ENCODE data around the gene SH3BP5. TPM values are rescaled to one million over a fixed set of nuclear protein-coding genes. Genes with fewer than 3 reads are reported as not detected.

SH3BP5 gene
- total RNA-seq, 2 donors from 2014 or later = 14.4 to 18.4 TPM

- H3K27ac ChIP-seq = peak overlapping the region in 1 of 2 donors; percentile 15
- H3K27me3 ChIP-seq = no peaks in the 10 kb centered on the region
- TF ChIP-seq CTCF (IDR thresholded peaks at IDR 0.05) = no peak
- peaks cover 80% of the 10 kb centered on the region for H3K36me3 ChIP-seq
- no peak for DNase-seq (ENCODE audit: low spot score)
- no peaks in the 10 kb centered on the region for H3K9me3 ChIP-seq
- peaks cover 0 to 21% of the 10 kb centered on the region in 2 donors for H3K4me1 ChIP-seq
- H3K4me3 ChIP-seq = no peak overlapping the region
Observed at GRCh38 chr3:15218689-15219088, 113.7 kb downstream of the SH3BP5 start.

GRCh38 chr3:15217841-15218267 is 114.5 kb downstream of the SH3BP5 start:
- H3K9me3 ChIP-seq = no peaks in the 10 kb centered on the region
- no peak for DNase-seq (ENCODE audit: low spot score)
- H3K27ac ChIP-seq = peak overlapping the region; percentile 15 to 19
- no peaks in the 10 kb centered on the region for H3K27me3 ChIP-seq
- H3K4me1 ChIP-seq = peaks cover 0 to 21% of the 10 kb centered on the region in 2 donors
- TF ChIP-seq CTCF (IDR thresholded peaks at IDR 0.05) = no peak
- H3K36me3 ChIP-seq = peaks cover 77% of the 10 kb centered on the region
- H3K4me3 ChIP-seq = no peak overlapping the region

- no peaks in the 10 kb centered on the region for H3K27me3 ChIP-seq
- H3K4me1 ChIP-seq = peaks cover 0 to 21% of the 10 kb centered on the region in 2 donors
- no peak for DNase-seq (ENCODE audit: low spot score)
- TF ChIP-seq CTCF (IDR thresholded peaks at IDR 0.05) = no peak
- peaks cover 77% of the 10 kb centered on the region for H3K36me3 ChIP-seq
- no peak overlapping the region for H3K27ac ChIP-seq
- H3K9me3 ChIP-seq = no peaks in the 10 kb centered on the region
- no peak overlapping the region for H3K4me3 ChIP-seq
Observed at GRCh38 chr3:15217011-15217671, 115.2 kb downstream of the SH3BP5 start.

- peaks cover 74% of the 10 kb centered on the region for H3K36me3 ChIP-seq
- TF ChIP-seq CTCF (IDR thresholded peaks at IDR 0.05) = no peak
- no peak for DNase-seq (ENCODE audit: low spot score)
- H3K4me1 ChIP-seq = peaks cover 0 to 21% of the 10 kb centered on the region in 2 donors
- no peak overlapping the region for H3K27ac ChIP-seq
- H3K4me3 ChIP-seq = no peak overlapping the region
- H3K9me3 ChIP-seq = no peaks in the 10 kb centered on the region
- no peaks in the 10 kb centered on the region for H3K27me3 ChIP-seq
Observed at GRCh38 chr3:15216501-15216900, 115.9 kb downstream of the SH3BP5 start.

GRCh38 chr3:15215996-15216395 is 116.4 kb downstream of the SH3BP5 start:
- Histone ChIP-seq H3K4me1 (peaks cover 0 to 23% of the 10 kb centered on the region in 2 donors), H3K27ac (no peak overlapping the region), H3K9me3 (no peaks in the 10 kb centered on the region), H3K27me3 (no peaks in the 10 kb centered on the region), H3K36me3 (peaks cover 69% of the 10 kb centered on the region), H3K4me3 (no peak overlapping the region)
- TF ChIP-seq CTCF (IDR thresholded peaks at IDR 0.05) = no peak
- no peak for DNase-seq (ENCODE audit: low spot score)

GRCh38 chr3:15214758-15215157 is 117.6 kb downstream of the SH3BP5 start:
- peaks cover 58% of the 10 kb centered on the region for H3K36me3 ChIP-seq
- H3K4me1 ChIP-seq = peaks cover 0 to 28% of the 10 kb centered on the region in 2 donors
- TF ChIP-seq CTCF (IDR thresholded peaks at IDR 0.05) = no peak
- no peak overlapping the region for H3K4me3 ChIP-seq
- H3K27ac ChIP-seq = no peak overlapping the region
- DNase-seq (ENCODE audit: low spot score) = no peak
- H3K9me3 ChIP-seq = no peaks in the 10 kb centered on the region
- no peaks in the 10 kb centered on the region for H3K27me3 ChIP-seq

Measured in right atrium auricular region (tissue), 2 donors.